Natural killer cell treated with Interleukin-12 subunit alpha and Interleukin-12 subunit beta and Interleukin-15 and Interleukin-18, amount 100 ng/mL, for 72 hours (primary cell): ENCODE results near the gene PRKD1. TPM values are rescaled to one million over a fixed set of nuclear protein-coding genes. Genes with fewer than 3 reads are reported as not detected.

Experiments
- ATAC-seq, 2 donors: fragments of 150-1000 bp; cut with Tn5 transposase in 1 of 2; sonication (Bioruptor Pico), chemical (Tn5 transposase) in 1 of 2; 2 replicates each; pipeline ENCODE4 v1.10.0; 2021
- DNase-seq: peaks from one replicate; pipeline ENCODE4 v3.0.0; 2022; ENCODE audit warnings: low spot score
- H3K27ac Mint-ChIP-seq, 2 donors: 1 replicate in 1 of 2; 2 replicates in 1 of 2; pipeline ENCODE4 v1.8.0; 2022; ENCODE audit warnings: mixed read lengths in 2 of 2, mild to moderate bottlenecking in 1 of 2, moderate library complexity in 1 of 2
- H3K27me3 Mint-ChIP-seq, 2 donors: 1 replicate in 1 of 2; 2 replicates in 1 of 2; pipeline ENCODE4 v1.8.0; 2022; ENCODE audit warnings: mixed read lengths in 2 of 2
- H3K36me3 Mint-ChIP-seq: one replicate; pipeline ENCODE4 v1.8.0; 2022; ENCODE audit warnings: mixed read lengths
- H3K4me1 Mint-ChIP-seq, 2 donors: 1 replicate in 1 of 2; 2 replicates in 1 of 2; pipeline ENCODE4 v1.8.0; 2022; ENCODE audit warnings: low read depth in 2 of 2, mixed read lengths in 2 of 2, mild to moderate bottlenecking in 1 of 2
- H3K4me3 Mint-ChIP-seq: one replicate; pipeline ENCODE4 v1.8.0; 2022; ENCODE audit warnings: mixed read lengths
- H3K9me3 Mint-ChIP-seq: 2 replicates; pipeline ENCODE4 v1.8.0; 2022; ENCODE audit warnings: mixed read lengths
- total RNA-seq, 2 donors: library from RNA; stranded (reverse); gene quantifications; one replicate each; pipeline ENCODE4 v1.2.3, GENCODE V29; 2022

PRKD1 gene
- total RNA-seq, 2 donors from 2014 or later, result 0.61 TPM; not detected in 1

- Mint-ChIP-seq H3K4me3 (no peak overlapping the region), H3K9me3 (peaks cover 19% of the 10 kb centered on the region), H3K27me3 (no peaks in the 10 kb centered on the region), H3K27ac (no peak overlapping the region), H3K4me1 (no peaks in the 10 kb centered on the region), H3K36me3 (peaks cover 4% of the 10 kb centered on the region)
- ATAC-seq, result no peak
- DNase-seq, result no peak
These were observed 350.7 kb downstream of the PRKD1 start for GRCh38 chr14:29576927-29577326.

GRCh38 chr14:29569194-29569593 is 358.5 kb downstream of the PRKD1 start:
- Mint-ChIP-seq H3K36me3 (peaks cover 22% of the 10 kb centered on the region), H3K4me1 (no peaks in the 10 kb centered on the region), H3K27ac (no peak overlapping the region), H3K9me3 (peaks cover 25% of the 10 kb centered on the region), H3K27me3 (no peaks in the 10 kb centered on the region), H3K4me3 (no peak overlapping the region)
- ATAC-seq (no peak), DNase-seq (no peak)

DNA sequence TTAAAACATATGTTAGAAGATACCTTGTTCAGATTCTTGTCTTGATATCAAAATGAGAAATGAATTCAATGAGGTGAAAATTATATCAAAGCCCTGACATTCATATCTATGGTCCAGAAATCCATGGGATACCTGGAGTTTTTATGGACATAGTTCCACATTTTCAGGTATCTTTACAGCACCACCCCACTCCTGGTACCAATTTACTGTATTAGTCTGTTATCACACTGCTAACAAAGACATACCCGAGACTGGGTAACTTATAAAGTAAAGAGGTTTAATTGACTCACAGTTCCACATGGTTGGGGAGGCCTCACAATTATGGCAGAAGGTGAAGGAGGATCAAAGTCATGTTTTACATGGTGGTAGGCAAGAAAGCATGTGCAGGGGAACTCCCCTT is 361.5 kb downstream of the PRKD1 start:
- H3K4me3 Mint-ChIP-seq, result no peak overlapping the region
- no peak overlapping the region for H3K27ac Mint-ChIP-seq
- peaks cover 13% of the 10 kb centered on the region for H3K36me3 Mint-ChIP-seq
- ATAC-seq (no peak), DNase-seq (no peak)
- H3K9me3 Mint-ChIP-seq, result peaks cover 15% of the 10 kb centered on the region
- H3K4me1 Mint-ChIP-seq, result no peaks in the 10 kb centered on the region
- no peaks in the 10 kb centered on the region for H3K27me3 Mint-ChIP-seq

DNA sequence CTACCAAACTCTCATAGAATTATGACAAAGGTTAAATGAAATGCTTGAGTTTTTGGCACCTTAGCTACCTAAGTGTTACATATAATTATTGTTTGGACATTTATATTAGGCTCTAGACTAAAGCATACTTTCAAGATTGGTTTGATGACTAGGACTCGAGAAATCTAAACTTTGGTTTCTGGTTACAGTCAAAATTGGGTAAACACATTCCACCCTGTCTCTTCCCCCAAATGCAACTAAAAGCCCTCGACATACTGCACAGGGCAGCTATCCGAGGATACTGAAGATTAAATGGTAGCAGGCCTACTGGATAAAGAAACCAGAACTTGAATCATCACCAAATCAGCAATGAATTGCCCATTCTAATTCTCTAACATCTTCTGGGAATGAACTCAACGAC is 369.1 kb downstream of the PRKD1 start:
- no peaks in the 10 kb centered on the region for H3K27me3 Mint-ChIP-seq
- no peak for ATAC-seq
- H3K36me3 Mint-ChIP-seq, result no peaks in the 10 kb centered on the region
- H3K9me3 Mint-ChIP-seq, result peaks cover 4% of the 10 kb centered on the region
- DNase-seq, result no peak
- H3K4me1 Mint-ChIP-seq, result no peaks in the 10 kb centered on the region
- no peak overlapping the region for H3K4me3 Mint-ChIP-seq
- no peak overlapping the region for H3K27ac Mint-ChIP-seq

- H3K9me3 Mint-ChIP-seq, result peaks cover 4% of the 10 kb centered on the region
- ATAC-seq (no peak), DNase-seq (no peak)
- no peaks in the 10 kb centered on the region for H3K36me3 Mint-ChIP-seq
- H3K4me3 Mint-ChIP-seq, result no peak overlapping the region
- H3K4me1 Mint-ChIP-seq, result no peaks in the 10 kb centered on the region
- H3K27me3 Mint-ChIP-seq, result no peaks in the 10 kb centered on the region
- H3K27ac Mint-ChIP-seq, result no peak overlapping the region
These were observed 373.3 kb downstream of the PRKD1 start for GRCh38 chr14:29554335-29554734.

GRCh38 chr14:29553427-29553826 is 374.2 kb downstream of the PRKD1 start:
- Mint-ChIP-seq H3K4me3 (no peak overlapping the region), H3K36me3 (no peaks in the 10 kb centered on the region), H3K9me3 (peaks cover 4% of the 10 kb centered on the region), H3K27ac (no peak overlapping the region), H3K4me1 (no peaks in the 10 kb centered on the region), H3K27me3 (no peaks in the 10 kb centered on the region)
- DNase-seq (no peak), ATAC-seq (no peak)

- Mint-ChIP-seq H3K27me3 (no peaks in the 10 kb centered on the region), H3K4me3 (no peak overlapping the region), H3K36me3 (no peaks in the 10 kb centered on the region), H3K4me1 (no peaks in the 10 kb centered on the region), H3K27ac (no peak overlapping the region), H3K9me3 (peaks cover 4% of the 10 kb centered on the region)
- ATAC-seq (no peak), DNase-seq (no peak)
These were observed 378.7 kb downstream of the PRKD1 start for GRCh38 chr14:29548948-29549370.

- ATAC-seq, result no peak
- Mint-ChIP-seq H3K4me1 (no peaks in the 10 kb centered on the region), H3K4me3 (no peak overlapping the region), H3K36me3 (peaks cover under 1% of the 10 kb centered on the region), H3K9me3 (peaks cover 3% of the 10 kb centered on the region), H3K27me3 (no peaks in the 10 kb centered on the region), H3K27ac (no peak overlapping the region)
- no peak for DNase-seq
These were observed 381.9 kb downstream of the PRKD1 start for GRCh38 chr14:29545714-29546113.

GRCh38 chr14:29536886-29537511 is 390.6 kb downstream of the PRKD1 start:
- H3K36me3 Mint-ChIP-seq, result peaks cover 5% of the 10 kb centered on the region
- no peak for DNase-seq
- H3K4me3 Mint-ChIP-seq, result no peak overlapping the region
- no peak for ATAC-seq
- H3K9me3 Mint-ChIP-seq, result peaks cover 6% of the 10 kb centered on the region
- no peaks in the 10 kb centered on the region for H3K27me3 Mint-ChIP-seq
- no peak overlapping the region for H3K27ac Mint-ChIP-seq
- no peaks in the 10 kb centered on the region for H3K4me1 Mint-ChIP-seq

- H3K4me3 Mint-ChIP-seq, result no peak overlapping the region
- H3K27ac Mint-ChIP-seq, result no peak overlapping the region
- H3K27me3 Mint-ChIP-seq, result no peaks in the 10 kb centered on the region
- peaks cover 7% of the 10 kb centered on the region for H3K9me3 Mint-ChIP-seq
- no peaks in the 10 kb centered on the region for H3K36me3 Mint-ChIP-seq
- ATAC-seq (no peak), DNase-seq (no peak)
- H3K4me1 Mint-ChIP-seq, result no peaks in the 10 kb centered on the region
These were observed 398.2 kb downstream of the PRKD1 start for GRCh38 chr14:29529418-29529817.

- DNase-seq, result no peak
- Mint-ChIP-seq H3K27ac (no peak overlapping the region), H3K36me3 (no peaks in the 10 kb centered on the region), H3K9me3 (peaks cover 3% of the 10 kb centered on the region), H3K4me1 (no peaks in the 10 kb centered on the region), H3K27me3 (no peaks in the 10 kb centered on the region), H3K4me3 (no peak overlapping the region)
- no peak for ATAC-seq
These were observed 398.8 kb downstream of the PRKD1 start for GRCh38 chr14:29528889-29529288.

- Mint-ChIP-seq H3K4me3 (no peak overlapping the region), H3K27ac (no peak overlapping the region), H3K36me3 (no peaks in the 10 kb centered on the region), H3K27me3 (no peaks in the 10 kb centered on the region), H3K4me1 (no peaks in the 10 kb centered on the region), H3K9me3 (peaks cover 3% of the 10 kb centered on the region)
- ATAC-seq (no peak), DNase-seq (no peak)
These were observed 400.4 kb downstream of the PRKD1 start for GRCh38 chr14:29527286-29527685.
